ENCODE data around the gene ITPR1.

DNA sequence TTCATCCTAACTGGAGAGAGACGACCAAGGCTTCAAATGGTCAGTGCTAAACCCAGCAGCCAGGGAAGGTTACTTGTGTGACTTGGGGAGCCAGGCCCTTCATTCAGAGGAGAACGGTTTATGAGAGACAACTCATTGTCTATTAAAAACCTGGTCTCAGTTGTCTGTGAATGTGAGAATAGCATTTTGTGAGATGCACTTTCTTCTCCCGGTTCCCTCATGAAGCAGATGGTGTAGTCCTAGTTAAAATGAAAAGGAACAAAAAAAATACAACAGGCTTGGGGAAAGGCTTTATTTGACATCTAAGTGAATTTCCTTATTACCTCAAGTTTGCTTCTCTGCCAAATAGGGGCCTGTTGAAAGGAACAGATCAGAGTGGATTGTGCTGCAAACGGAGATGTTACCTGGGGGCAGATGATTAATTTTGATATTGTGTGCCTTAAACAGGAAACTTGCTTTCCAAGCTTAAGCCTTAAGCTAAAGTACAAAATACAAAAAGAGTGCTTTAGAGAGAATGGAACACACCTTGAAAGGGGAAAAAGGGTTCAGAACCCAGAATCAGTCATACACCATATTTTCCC lies 283.3 kb downstream of the ITPR1 start:
- TF ChIP-seq, protein P1, sequence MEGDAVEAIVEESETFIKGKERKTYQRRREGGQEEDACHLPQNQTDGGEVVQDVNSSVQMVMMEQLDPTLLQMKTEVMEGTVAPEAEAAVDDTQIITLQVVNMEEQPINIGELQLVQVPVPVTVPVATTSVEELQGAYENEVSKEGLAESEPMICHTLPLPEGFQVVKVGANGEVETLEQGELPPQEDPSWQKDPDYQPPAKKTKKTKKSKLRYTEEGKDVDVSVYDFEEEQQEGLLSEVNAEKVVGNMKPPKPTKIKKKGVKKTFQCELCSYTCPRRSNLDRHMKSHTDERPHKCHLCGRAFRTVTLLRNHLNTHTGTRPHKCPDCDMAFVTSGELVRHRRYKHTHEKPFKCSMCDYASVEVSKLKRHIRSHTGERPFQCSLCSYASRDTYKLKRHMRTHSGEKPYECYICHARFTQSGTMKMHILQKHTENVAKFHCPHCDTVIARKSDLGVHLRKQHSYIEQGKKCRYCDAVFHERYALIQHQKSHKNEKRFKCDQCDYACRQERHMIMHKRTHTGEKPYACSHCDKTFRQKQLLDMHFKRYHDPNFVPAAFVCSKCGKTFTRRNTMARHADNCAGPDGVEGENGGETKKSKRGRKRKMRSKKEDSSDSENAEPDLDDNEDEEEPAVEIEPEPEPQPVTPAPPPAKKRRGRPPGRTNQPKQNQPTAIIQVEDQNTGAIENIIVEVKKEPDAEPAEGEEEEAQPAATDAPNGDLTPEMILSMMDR (IDR thresholded peaks at IDR 0.05) = no peak
- TF ChIP-seq POLR2A (IDR thresholded peaks at IDR 0.05) = no peak

Data from heart left ventricle (tissue), 13 donors.